Measurements from ENCODE around the gene SERPINA6.

SERPINA6 gene

GRCh38 chr14:94328196-94328595 is 5.1 kb upstream of the SERPINA6 start:
- DNase-seq (ENCODE audit: low read depth): no peak
- no peak overlapping the region for H3K4me3 ChIP-seq (ENCODE audit: low read length)
- TF ChIP-seq, protein P1, sequence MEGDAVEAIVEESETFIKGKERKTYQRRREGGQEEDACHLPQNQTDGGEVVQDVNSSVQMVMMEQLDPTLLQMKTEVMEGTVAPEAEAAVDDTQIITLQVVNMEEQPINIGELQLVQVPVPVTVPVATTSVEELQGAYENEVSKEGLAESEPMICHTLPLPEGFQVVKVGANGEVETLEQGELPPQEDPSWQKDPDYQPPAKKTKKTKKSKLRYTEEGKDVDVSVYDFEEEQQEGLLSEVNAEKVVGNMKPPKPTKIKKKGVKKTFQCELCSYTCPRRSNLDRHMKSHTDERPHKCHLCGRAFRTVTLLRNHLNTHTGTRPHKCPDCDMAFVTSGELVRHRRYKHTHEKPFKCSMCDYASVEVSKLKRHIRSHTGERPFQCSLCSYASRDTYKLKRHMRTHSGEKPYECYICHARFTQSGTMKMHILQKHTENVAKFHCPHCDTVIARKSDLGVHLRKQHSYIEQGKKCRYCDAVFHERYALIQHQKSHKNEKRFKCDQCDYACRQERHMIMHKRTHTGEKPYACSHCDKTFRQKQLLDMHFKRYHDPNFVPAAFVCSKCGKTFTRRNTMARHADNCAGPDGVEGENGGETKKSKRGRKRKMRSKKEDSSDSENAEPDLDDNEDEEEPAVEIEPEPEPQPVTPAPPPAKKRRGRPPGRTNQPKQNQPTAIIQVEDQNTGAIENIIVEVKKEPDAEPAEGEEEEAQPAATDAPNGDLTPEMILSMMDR (IDR thresholded peaks at IDR 0.05; ENCODE audit: insufficient read depth, low read depth, low read length, missing control alignments): no peak

GRCh38 chr14:94321421-94322271 is 1.5 kb downstream of the SERPINA6 start:
- TF ChIP-seq, protein P1 (IDR thresholded peaks at IDR 0.05; ENCODE audit: insufficient read depth, low read depth, low read length, missing control alignments): no peak
- no peak overlapping the region for H3K4me3 ChIP-seq (ENCODE audit: low read length)
- DNase-seq (ENCODE audit: low read depth): no peak

DNA sequence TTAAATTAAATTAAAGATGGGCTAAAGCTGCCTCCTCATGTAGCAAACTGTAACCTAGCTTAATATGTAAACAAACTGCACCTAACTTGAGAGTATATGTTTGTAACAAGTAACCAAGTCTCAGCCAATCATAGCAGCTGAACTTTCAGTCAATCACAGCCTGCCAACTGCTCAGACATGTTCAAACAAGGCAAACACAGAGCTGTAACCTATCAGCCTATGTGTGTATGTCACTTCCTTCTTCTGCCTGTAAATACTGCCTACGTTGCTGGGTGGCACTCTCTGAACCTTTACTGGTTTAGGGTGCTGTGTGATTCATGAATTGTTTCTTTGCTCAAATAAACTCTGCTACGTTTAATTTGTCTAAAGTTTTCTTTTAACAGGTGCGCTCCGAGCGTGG is 2.9 kb downstream of the SERPINA6 start:
- TF ChIP-seq, protein P1 (IDR thresholded peaks at IDR 0.05; ENCODE audit: insufficient read depth, low read depth, low read length, missing control alignments): no peak
- H3K4me3 ChIP-seq (ENCODE audit: low read length): peak overlapping the region; percentile 34
- peak; percentile 97 for DNase-seq (ENCODE audit: low read depth)

DNA sequence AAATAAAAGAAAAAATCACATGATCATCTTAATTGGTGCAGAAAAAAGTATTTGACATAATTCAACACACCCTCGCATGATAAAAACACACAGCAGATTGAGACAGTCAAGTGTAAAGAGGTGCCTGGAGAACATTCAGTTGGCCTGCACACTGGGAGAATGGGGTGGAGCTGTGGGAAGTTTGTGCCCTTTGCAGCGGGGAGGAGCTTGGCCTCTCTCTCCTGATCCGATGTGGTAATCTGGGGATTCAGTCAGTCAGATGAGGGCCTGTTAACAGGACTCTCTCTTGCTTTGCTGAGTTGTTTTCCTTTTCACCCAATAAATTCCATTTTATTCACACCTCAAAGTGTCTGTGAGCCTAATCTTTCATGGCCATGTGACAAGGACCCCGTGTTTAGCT is 5.9 kb downstream of the SERPINA6 start:
- no peak overlapping the region for H3K4me3 ChIP-seq (ENCODE audit: low read length)
- TF ChIP-seq, protein P1 (IDR thresholded peaks at IDR 0.05; ENCODE audit: insufficient read depth, low read depth, low read length, missing control alignments): no peak
- DNase-seq (ENCODE audit: low read depth): peak; percentile 53

- TF ChIP-seq, protein P1 (IDR thresholded peaks at IDR 0.05; ENCODE audit: insufficient read depth, low read depth, low read length, missing control alignments): no peak
- DNase-seq (ENCODE audit: low read depth): no peak
- H3K4me3 ChIP-seq (ENCODE audit: low read length): no peak overlapping the region
Measured at GRCh38 chr14:94316692-94317091, 6.4 kb downstream of the SERPINA6 start.

- no peak for DNase-seq (ENCODE audit: low read depth)
- TF ChIP-seq, protein P1 (IDR thresholded peaks at IDR 0.05; ENCODE audit: insufficient read depth, low read depth, low read length, missing control alignments): no peak
- no peak overlapping the region for H3K4me3 ChIP-seq (ENCODE audit: low read length)
Measured at GRCh38 chr14:94314890-94315289, 8.2 kb downstream of the SERPINA6 start.
